AG09319 (cell line): ENCODE results near the gene ANKRD11.

Experiments
- DNase-seq: peaks from one replicate; pipeline ENCODE4 v3.0.0-alpha.2; 2010; ENCODE audit warnings: low read depth; ENCODE audit errors: extremely low read depth
- TF ChIP-seq, protein P1 (sequence below): IDR thresholded peaks from 2 replicates; pipeline ENCODE4 v1.5.1; 2011; ENCODE audit warnings: low read depth, mild to moderate bottlenecking, inconsistent platforms, low read length, moderate library complexity

Gene ANKRD11

DNA sequence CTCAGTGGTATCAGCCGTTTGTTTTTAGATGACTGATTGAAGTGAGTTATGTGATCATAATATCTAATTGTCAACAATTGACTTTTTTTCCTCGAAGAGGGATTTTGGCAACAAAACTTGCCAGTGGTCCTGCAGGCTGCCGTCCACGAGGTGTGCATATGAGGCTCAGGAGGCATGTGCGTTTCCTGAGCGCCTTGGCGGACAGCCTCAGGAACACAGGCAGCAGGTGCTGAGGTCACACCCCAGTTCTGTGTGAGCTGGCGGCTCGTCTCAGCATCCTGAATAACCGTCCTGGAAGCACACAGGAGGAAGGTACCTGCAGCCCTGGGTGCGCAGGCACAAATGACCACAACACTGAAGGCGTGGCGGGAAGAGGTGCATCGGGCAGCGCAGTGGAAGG lies 29.5 kb upstream of the ANKRD11 start:
- DNase-seq, result no peak
- TF ChIP-seq, protein P1, sequence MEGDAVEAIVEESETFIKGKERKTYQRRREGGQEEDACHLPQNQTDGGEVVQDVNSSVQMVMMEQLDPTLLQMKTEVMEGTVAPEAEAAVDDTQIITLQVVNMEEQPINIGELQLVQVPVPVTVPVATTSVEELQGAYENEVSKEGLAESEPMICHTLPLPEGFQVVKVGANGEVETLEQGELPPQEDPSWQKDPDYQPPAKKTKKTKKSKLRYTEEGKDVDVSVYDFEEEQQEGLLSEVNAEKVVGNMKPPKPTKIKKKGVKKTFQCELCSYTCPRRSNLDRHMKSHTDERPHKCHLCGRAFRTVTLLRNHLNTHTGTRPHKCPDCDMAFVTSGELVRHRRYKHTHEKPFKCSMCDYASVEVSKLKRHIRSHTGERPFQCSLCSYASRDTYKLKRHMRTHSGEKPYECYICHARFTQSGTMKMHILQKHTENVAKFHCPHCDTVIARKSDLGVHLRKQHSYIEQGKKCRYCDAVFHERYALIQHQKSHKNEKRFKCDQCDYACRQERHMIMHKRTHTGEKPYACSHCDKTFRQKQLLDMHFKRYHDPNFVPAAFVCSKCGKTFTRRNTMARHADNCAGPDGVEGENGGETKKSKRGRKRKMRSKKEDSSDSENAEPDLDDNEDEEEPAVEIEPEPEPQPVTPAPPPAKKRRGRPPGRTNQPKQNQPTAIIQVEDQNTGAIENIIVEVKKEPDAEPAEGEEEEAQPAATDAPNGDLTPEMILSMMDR, result no peak

DNA sequence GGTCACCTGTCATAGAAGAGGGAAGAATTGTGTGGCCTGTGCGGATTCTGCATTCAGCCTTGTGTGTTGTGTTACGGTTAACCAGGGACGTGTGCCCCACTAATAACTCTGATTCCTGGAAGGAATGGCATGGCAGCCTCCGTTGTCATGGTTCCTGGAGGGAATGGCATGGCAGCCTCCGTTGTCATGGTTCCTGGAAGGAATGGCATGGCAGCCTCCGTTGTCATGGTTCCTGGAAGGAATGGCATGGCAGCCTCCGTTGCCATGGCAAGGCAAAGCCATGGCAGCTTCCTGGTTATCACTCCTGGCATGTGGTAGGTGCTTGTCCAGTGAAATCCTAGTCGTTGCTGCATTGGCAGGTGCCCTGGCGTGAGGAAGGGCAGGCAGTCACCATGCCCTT lies 26.8 kb upstream of the ANKRD11 start:
- TF ChIP-seq, protein P1, result no peak
- no peak for DNase-seq

DNA sequence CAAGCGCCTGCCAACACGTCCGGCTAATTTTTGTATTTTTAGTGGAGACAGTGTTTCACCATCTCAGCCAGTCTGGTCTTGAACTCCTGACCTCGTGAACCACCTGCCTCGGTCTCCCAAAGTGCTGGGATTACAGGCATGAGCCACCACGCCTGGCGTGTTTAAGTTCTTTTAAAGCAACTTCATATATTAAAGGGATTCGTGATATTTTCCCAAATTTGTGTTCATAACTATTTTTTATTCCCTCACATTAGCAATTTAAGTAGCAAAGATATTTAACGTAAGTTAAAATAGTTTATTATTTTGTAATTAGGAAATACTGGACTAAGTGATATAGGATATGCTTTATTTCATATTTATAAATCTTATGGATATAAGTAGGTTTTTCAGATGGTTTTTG lies 22.1 kb upstream of the ANKRD11 start:
- DNase-seq, result no peak

DNA sequence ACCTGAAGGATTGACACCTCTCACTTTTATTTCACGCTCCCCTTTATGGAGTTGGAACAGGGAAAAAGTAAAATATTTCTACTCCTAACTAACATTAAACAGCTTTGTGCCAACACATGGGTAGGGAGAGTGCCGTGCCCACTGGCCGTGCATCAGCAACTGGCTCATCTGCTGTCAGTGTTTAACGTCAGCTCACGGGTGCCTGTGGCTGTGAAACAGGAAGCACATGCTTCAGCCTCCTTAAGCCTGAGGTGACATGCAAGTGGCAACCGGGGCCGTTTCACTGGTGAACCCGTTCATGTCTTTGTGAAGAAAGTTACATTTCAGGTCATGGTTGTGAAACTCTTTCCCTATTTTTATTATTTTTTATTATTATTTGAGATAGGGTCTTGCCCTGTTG lies 21.0 kb upstream of the ANKRD11 start:
- no peak for DNase-seq
- TF ChIP-seq, protein P1, result no peak

More for the DNA sequence above, 22.1 kb upstream of the ANKRD11 start:
- TF ChIP-seq, protein P1, result no peak

DNA sequence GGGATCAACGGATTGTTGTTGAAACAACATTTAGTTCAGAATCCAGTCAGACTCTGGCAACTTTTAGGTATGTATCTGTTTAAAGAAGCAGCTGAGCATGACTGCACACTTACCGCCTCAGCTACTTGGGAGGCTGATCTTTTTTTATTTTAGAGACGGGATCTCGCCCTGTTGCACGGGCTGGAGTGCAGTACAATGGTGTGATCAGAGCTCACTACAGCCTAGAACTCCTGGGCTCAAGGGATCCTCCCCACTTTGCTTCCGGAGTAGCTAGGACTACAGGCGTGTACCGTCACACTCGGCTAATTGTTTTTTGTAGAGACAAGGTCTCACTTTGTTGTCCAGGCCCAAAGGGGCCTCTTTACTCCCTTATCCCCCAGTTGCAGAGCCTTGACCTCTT lies 20.2 kb upstream of the ANKRD11 start:
- TF ChIP-seq, protein P1, result no peak
- no peak for DNase-seq

DNA sequence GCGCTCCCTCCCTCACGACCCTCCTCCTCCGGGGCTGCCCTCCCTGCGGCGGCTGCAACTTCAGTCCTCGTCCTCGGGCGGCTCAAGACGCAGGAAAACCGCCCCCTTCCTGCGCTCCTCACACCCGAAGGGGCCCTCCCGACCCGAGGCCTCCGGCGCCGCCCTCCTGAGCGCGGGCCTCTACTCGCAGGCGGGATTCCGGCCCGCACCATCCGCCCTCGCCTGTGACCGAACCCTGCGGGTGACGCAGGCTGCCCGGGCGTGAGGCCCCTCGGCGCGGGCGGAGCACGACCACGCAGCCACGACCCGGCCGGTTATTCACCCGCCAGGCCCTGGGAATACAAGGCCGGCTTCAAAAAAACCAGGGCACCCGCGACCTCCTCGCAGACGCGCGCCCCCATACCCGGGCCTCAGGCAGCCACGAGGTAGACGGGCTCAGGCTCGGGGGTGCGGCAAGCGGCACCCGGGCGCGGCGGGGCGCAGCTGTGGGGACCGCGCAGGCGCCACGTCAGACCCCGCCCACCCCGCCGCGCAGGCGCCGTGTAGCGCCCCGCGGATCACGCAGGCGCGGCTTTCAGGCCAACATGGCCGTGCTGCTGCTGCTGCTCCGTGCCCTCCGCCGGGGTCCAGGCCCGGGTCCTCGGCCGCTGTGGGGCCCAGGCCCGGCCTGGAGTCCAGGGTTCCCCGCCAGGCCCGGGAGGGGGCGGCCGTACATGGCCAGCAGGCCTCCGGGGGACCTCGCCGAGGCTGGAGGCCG lies 17.7 kb upstream of the ANKRD11 start, which contains the start of gene SPG7:
Gene SPG7, plus strand, starts transcription at position 570 of the 757 bp plus-strand sequence. Its CDS starts 15 bp downstream, at position 585.
- DNase-seq, result peak; percentile 66
- TF ChIP-seq, protein P1, result no peak

DNA sequence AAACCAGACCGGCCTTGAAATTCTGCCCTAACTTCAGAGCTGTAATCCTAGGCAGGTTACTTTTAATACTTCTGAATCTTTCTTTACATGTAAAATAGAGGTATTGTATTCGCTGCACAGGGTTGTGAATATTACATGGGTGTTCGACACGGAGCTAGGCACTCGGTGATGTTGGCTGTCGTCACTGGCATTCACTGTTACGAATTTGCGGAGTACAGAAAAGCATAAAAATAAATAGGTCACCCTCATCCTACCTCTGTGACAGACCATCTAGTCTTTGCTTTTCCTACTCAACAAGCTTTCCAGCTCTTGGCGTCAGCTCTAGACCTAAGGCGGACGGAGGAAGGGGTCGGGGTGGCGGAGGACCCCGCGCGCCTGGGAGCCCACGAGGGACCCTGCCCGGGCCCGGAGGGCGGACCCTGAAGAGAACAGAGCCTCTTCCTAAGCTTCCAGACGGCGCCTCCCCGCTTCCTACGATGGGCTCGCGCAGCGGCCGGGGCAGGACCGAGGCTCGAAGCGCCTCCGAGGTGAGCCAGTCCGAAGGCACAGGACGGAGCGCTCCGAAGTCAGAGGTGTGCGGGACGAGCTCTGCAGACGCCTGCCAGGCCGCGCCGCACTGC lies 17.0 kb upstream of the ANKRD11 start:
- TF ChIP-seq, protein P1, result no peak; the same call in 1 of the 2 replicates
- DNase-seq, result no peak
